ENCODE data around the gene ANAPC4. TPM values are rescaled to one million over a fixed set of nuclear protein-coding genes. Genes with fewer than 3 reads are reported as not detected.

Gene ANAPC4
- total RNA-seq, 4 donors from 2014 or later = 17.2 to 25.3 (median 19.0) TPM

- intact Hi-C loops (cut with DNase I) = loop anchor here (2.0 kb wide), 1 partner anchor 327 kb away; no protein-coding TSS in a partner anchor
- no peak for TF ChIP-seq POLR2AphosphoS5 (IDR thresholded peaks at IDR 0.05)
- TF ChIP-seq POLR2A (IDR thresholded peaks at IDR 0.05; ENCODE audit: low read depth) = no peak
- TF ChIP-seq CTCF (IDR thresholded peaks at IDR 0.05) = peak in 2 of 3 experiments; percentile 16 to 41
- H3K4me3 ChIP-seq = no peak overlapping the region
- H3K4me1 ChIP-seq = peaks cover 0 to 7% (median 3%) of the 10 kb centered on the region in 4 donors
- no peak for DNase-seq (ENCODE audit: extremely low spot score)
- WGBS = 66% methylated on average over 6 of the region's 6 CpGs
- no peaks in the 10 kb centered on the region for H3K27me3 ChIP-seq
- H3K9me3 ChIP-seq = no peaks in the 10 kb centered on the region
- no peak overlapping the region for H3K27ac ChIP-seq (replicated peaks in 1 of 4)
- no peaks in the 10 kb centered on the region for H3K36me3 ChIP-seq
Measured at GRCh38 chr4:25441519-25442117, 64.6 kb downstream of the ANAPC4 start.

- 88% methylated on average over 9 of the region's 9 CpGs for WGBS
Measured at GRCh38 chr4:25442863-25443307, 65.8 kb downstream of the ANAPC4 start.

GRCh38 chr4:25443851-25444250, 66.8 kb downstream of the ANAPC4 start:
- 86% methylated on average over 6 of the region's 6 CpGs for WGBS

More at GRCh38 chr4:25442863-25443307, 65.8 kb downstream of the ANAPC4 start:
- no peak overlapping the region for H3K27ac ChIP-seq (replicated peaks in 1 of 4)
- peaks cover 0 to 7% (median 3%) of the 10 kb centered on the region in 4 donors for H3K4me1 ChIP-seq
- no peaks in the 10 kb centered on the region for H3K36me3 ChIP-seq
- no peak for DNase-seq (ENCODE audit: extremely low spot score)
- H3K4me3 ChIP-seq = no peak overlapping the region
- H3K9me3 ChIP-seq = no peaks in the 10 kb centered on the region
- intact Hi-C loops (cut with DNase I) = no loop called here
- H3K27me3 ChIP-seq = no peaks in the 10 kb centered on the region
- TF ChIP-seq POLR2A (IDR thresholded peaks at IDR 0.05; ENCODE audit: low read depth) (no peak), POLR2AphosphoS5 (IDR thresholded peaks at IDR 0.05) (no peak), EP300 (IDR thresholded peaks at IDR 0.05) (no peak), CTCF (IDR thresholded peaks at IDR 0.05) (no peak)

GRCh38 chr4:25446611-25447010, 69.5 kb downstream of the ANAPC4 start:
- intact Hi-C loops (cut with DNase I) = no loop called here
- WGBS = 61% methylated on average over 4 of the region's 4 CpGs

More at GRCh38 chr4:25443851-25444250, 66.8 kb downstream of the ANAPC4 start:
- intact Hi-C loops (cut with DNase I) = no loop called here
- Histone ChIP-seq H3K36me3 (no peaks in the 10 kb centered on the region), H3K27me3 (no peaks in the 10 kb centered on the region), H3K9me3 (no peaks in the 10 kb centered on the region), H3K4me1 (peaks cover 0 to 7% (median 3%) of the 10 kb centered on the region in 4 donors), H3K4me3 (no peak overlapping the region), H3K27ac (replicated peaks in 1 of 4) (no peak overlapping the region)
- no peak for DNase-seq (ENCODE audit: extremely low spot score)
- no peak for TF ChIP-seq CTCF (IDR thresholded peaks at IDR 0.05)
- no peak for TF ChIP-seq EP300 (IDR thresholded peaks at IDR 0.05)
- TF ChIP-seq POLR2A (IDR thresholded peaks at IDR 0.05; ENCODE audit: low read depth) = no peak

More at GRCh38 chr4:25446611-25447010, 69.5 kb downstream of the ANAPC4 start:
- no peaks in the 10 kb centered on the region for H3K9me3 ChIP-seq
- TF ChIP-seq CTCF (IDR thresholded peaks at IDR 0.05) (no peak), EP300 (IDR thresholded peaks at IDR 0.05) (no peak), POLR2AphosphoS5 (IDR thresholded peaks at IDR 0.05) (no peak), POLR2A (IDR thresholded peaks at IDR 0.05; ENCODE audit: low read depth) (no peak)
- DNase-seq (ENCODE audit: extremely low spot score) = no peak
- no peak overlapping the region for H3K27ac ChIP-seq (replicated peaks in 1 of 4)
- no peak overlapping the region for H3K4me3 ChIP-seq
- no peaks in the 10 kb centered on the region for H3K4me1 ChIP-seq
- no peaks in the 10 kb centered on the region for H3K27me3 ChIP-seq
- no peaks in the 10 kb centered on the region for H3K36me3 ChIP-seq
